ENCODE data around the gene BEX1.

GRCh38 chrX:103107836-103108235 lies 43.9 kb upstream of the BEX1 start:
- TF ChIP-seq, protein P1, sequence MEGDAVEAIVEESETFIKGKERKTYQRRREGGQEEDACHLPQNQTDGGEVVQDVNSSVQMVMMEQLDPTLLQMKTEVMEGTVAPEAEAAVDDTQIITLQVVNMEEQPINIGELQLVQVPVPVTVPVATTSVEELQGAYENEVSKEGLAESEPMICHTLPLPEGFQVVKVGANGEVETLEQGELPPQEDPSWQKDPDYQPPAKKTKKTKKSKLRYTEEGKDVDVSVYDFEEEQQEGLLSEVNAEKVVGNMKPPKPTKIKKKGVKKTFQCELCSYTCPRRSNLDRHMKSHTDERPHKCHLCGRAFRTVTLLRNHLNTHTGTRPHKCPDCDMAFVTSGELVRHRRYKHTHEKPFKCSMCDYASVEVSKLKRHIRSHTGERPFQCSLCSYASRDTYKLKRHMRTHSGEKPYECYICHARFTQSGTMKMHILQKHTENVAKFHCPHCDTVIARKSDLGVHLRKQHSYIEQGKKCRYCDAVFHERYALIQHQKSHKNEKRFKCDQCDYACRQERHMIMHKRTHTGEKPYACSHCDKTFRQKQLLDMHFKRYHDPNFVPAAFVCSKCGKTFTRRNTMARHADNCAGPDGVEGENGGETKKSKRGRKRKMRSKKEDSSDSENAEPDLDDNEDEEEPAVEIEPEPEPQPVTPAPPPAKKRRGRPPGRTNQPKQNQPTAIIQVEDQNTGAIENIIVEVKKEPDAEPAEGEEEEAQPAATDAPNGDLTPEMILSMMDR (IDR thresholded peaks at IDR 0.05) = no peak
- TF ChIP-seq POLR2A (IDR thresholded peaks at IDR 0.05) (no peak), POLR2AphosphoS5 (IDR thresholded peaks at IDR 0.05) (no peak), EP300 (IDR thresholded peaks at IDR 0.05) (no peak)

Measured in upper lobe of left lung (tissue), 4 donors.